Chondrocyte (in vitro differentiated cells): ENCODE data around the gene GCNA. TPM values are rescaled to one million over a fixed set of nuclear protein-coding genes. Genes with fewer than 3 reads are reported as not detected.

Experiments
- DNase-seq: peaks from one replicate; pipeline ENCODE4 v3.0.0; 2021; ENCODE audit warnings: mixed read lengths, low spot score
- H3K27ac Mint-ChIP-seq: one replicate; pipeline ENCODE4 v1.8.0; 2021; ENCODE audit warnings: mild to moderate bottlenecking, moderate library complexity, mixed read lengths; ENCODE audit not compliant: unreplicated experiment
- H3K27me3 Mint-ChIP-seq: 2 replicates; pipeline ENCODE4 v1.8.0; 2021; ENCODE audit warnings: low read depth, mixed read lengths
- H3K36me3 Mint-ChIP-seq: 2 replicates; pipeline ENCODE4 v1.8.0; 2021; ENCODE audit warnings: low read depth, mixed read lengths
- H3K4me1 Mint-ChIP-seq: 2 replicates; pipeline ENCODE4 v1.8.0; 2021; ENCODE audit warnings: low read depth, mild to moderate bottlenecking, mixed read lengths
- H3K4me3 Mint-ChIP-seq: one replicate; pipeline ENCODE4 v1.8.0; 2021; ENCODE audit warnings: mild to moderate bottlenecking, moderate library complexity, mixed read lengths; ENCODE audit not compliant: unreplicated experiment
- H3K9me3 Mint-ChIP-seq: 2 replicates; pipeline ENCODE4 v1.8.0; 2021; ENCODE audit warnings: low read depth, mixed read lengths
- total RNA-seq: library from RNA; stranded (reverse); gene quantifications from 3 replicates; pipeline ENCODE4 v1.2.1, GENCODE V29; 2021
- TF ChIP-seq, protein P1 (sequence below): fragments of 200-600 bp; sonication (generic); IDR thresholded peaks from 2 replicates; pipeline ENCODE4 v1.5.0; 2021; ENCODE audit warnings: antibody characterized with exemption, mild to moderate bottlenecking, moderate library complexity

GCNA gene
- total RNA-seq, 1 donor from 2014 or later, result 3.2 TPM

DNA sequence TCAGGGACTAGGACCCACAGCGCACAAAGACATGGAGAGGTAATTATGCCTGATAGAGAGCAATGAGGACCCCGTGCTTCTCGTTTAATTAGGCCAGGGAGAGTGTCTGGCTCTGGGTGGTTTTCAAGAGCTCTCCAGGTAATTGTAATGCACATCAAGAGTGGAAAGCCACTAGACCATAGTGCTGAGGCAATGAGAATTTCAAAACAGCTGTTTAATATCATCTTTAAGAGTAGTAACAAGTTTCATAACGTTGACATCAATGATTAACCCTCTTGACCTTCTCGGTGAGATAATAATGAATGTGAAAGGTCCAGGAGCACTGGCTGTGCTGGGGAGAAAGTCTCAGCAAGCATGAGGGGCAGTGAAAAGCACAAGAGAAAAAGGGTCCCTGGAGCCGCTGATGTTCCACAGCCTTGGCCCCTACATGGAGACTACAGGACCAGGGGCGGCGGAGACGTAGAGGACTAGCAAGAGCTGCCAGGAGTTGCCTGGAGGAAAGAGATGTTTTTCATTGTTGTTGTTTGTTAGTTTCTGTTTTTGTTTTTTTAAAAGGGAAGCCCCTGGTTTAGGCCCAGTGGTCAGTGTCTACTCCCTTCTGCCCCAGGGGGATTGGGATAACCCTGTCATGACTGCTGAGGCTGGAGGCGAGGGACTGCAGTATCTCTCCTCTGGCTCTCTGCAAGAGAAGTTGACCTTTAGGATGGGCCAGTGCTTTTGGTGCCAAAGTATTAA is 54.9 kb downstream of the GCNA start:
- TF ChIP-seq, protein P1, sequence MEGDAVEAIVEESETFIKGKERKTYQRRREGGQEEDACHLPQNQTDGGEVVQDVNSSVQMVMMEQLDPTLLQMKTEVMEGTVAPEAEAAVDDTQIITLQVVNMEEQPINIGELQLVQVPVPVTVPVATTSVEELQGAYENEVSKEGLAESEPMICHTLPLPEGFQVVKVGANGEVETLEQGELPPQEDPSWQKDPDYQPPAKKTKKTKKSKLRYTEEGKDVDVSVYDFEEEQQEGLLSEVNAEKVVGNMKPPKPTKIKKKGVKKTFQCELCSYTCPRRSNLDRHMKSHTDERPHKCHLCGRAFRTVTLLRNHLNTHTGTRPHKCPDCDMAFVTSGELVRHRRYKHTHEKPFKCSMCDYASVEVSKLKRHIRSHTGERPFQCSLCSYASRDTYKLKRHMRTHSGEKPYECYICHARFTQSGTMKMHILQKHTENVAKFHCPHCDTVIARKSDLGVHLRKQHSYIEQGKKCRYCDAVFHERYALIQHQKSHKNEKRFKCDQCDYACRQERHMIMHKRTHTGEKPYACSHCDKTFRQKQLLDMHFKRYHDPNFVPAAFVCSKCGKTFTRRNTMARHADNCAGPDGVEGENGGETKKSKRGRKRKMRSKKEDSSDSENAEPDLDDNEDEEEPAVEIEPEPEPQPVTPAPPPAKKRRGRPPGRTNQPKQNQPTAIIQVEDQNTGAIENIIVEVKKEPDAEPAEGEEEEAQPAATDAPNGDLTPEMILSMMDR, result no peak
- H3K4me1 Mint-ChIP-seq, result peaks cover 4% of the 10 kb centered on the region
- peaks cover 8% of the 10 kb centered on the region for H3K9me3 Mint-ChIP-seq
- no peak overlapping the region for H3K27ac Mint-ChIP-seq
- H3K27me3 Mint-ChIP-seq, result no peaks in the 10 kb centered on the region
- DNase-seq, result no peak
- H3K4me3 Mint-ChIP-seq, result no peak overlapping the region
- H3K36me3 Mint-ChIP-seq, result no peaks in the 10 kb centered on the region

DNA sequence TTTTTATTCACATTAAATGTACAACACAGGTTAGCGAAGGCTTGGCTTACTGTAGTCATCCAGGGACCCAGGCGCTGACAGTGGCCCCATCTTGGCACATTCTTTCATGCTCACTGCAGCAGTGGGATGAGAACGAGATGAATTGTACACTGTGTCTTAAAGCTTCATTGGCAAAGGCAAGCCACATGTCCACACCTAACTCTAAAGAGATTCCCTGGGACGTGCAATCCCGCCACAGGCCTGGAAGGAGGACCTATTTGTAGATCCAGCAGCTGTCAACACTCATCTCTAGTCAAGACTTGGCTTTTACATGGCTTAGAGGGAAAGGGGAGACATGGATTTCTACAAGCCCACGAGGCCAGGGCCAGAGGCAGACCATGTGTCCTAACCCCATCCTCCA is 56.1 kb downstream of the GCNA start:
- Mint-ChIP-seq H3K9me3 (peaks cover 6% of the 10 kb centered on the region), H3K27me3 (no peaks in the 10 kb centered on the region), H3K27ac (no peak overlapping the region), H3K36me3 (no peaks in the 10 kb centered on the region), H3K4me1 (peaks cover 4% of the 10 kb centered on the region), H3K4me3 (no peak overlapping the region)
- DNase-seq, result no peak
- TF ChIP-seq, protein P1, result no peak

DNA sequence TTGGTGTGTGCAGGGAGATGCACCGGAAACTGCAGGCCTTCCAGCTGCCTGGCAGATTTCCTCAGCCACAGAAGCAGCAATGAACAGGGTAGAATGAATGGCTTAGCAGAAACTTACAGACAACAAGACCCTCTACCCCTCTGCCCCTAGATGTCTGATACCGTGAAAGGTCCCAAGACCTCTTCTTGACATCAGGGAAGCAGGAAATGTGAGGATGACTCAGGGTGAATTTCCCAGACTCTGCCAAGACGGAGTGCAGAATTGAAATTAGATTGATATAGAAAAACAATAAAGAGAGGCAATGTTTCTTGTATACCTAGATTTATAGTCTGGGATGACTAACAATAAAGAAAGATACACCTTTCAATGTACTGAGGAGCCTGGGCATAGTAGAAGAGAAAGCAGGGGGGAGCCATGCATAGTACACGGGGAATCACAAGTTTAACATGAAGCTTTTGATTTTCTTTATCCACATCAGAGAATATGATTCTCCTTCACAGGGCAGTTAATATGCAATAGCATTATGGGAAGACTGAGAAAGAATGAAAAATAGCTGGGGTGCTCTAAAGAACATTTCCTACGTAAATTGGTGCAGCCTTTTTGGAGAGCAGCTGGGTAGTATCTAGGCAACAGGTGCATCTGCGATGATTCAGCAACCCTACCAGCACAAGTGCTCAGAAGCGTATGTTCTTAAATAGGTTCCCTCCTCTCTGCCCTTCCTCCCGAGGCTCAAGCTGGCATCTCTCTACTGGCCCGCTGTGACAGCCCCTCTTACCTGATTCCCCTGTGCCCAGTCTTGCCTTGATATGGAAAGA is 58.4 kb downstream of the GCNA start:
- Mint-ChIP-seq H3K27ac (no peak overlapping the region), H3K27me3 (no peaks in the 10 kb centered on the region), H3K4me3 (no peak overlapping the region), H3K36me3 (no peaks in the 10 kb centered on the region), H3K4me1 (peaks cover 4% of the 10 kb centered on the region), H3K9me3 (peaks cover 10% of the 10 kb centered on the region)
- no peak for DNase-seq
- TF ChIP-seq, protein P1, result no peak

DNA sequence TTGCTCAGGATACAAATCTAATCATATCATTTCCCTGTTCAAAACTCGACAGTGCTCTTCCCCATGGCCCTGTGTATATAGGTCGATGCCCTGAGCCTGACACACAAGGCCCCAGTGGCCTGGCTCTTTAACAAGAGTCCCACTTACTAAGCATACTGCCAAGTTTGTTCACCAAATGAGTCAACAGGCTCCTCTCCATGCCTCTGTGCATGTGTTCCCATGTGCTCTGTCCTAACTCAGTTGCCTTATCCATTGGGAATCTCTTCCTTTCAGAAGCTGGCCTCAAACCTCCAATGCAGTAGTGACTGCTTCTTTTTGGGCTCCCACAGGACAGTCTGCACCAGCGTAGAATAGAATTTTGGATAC is 59.0 kb downstream of the GCNA start:
- TF ChIP-seq, protein P1, result no peak
- H3K27ac Mint-ChIP-seq, result no peak overlapping the region
- no peak overlapping the region for H3K4me3 Mint-ChIP-seq
- H3K27me3 Mint-ChIP-seq, result no peaks in the 10 kb centered on the region
- peaks cover 6% of the 10 kb centered on the region for H3K9me3 Mint-ChIP-seq
- H3K4me1 Mint-ChIP-seq, result peaks cover 4% of the 10 kb centered on the region
- no peaks in the 10 kb centered on the region for H3K36me3 Mint-ChIP-seq
- DNase-seq, result no peak

DNA sequence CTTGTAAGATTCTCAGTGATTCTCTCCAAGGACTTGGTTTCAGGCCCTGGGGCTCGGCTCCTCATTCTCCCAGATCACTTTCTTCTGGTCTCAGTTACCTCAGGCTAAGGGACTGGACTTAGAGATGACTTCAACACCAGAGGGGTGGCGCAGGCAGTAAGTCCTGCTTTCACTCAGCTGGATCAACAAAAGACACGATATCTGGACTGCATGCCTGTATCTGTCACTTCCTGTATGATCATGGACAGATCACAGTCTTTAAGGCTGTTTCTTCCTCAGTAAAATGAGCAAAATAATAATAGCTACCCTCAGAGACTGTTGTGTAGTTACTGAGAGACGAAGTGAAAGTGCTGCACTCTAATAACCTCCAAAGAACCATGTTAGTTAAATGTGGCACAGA is 59.6 kb downstream of the GCNA start:
- Mint-ChIP-seq H3K4me3 (no peak overlapping the region), H3K27me3 (no peaks in the 10 kb centered on the region), H3K4me1 (peaks cover 4% of the 10 kb centered on the region), H3K36me3 (no peaks in the 10 kb centered on the region), H3K27ac (peak overlapping the region; percentile 69), H3K9me3 (peaks cover 9% of the 10 kb centered on the region)
- no peak for DNase-seq
- TF ChIP-seq, protein P1, result no peak
